ENCODE measurements around the gene KHDC3L. TPM values are rescaled to one million over a fixed set of nuclear protein-coding genes. Genes with fewer than 3 reads are reported as not detected.

The KHDC3L gene
- total RNA-seq (2013; cell fraction: nucleolus; rRNA removed) = not detected in 2 replicates
- total RNA-seq (2014; rRNA removed) (not detected in 2 replicates), total RNA-seq (2014; rRNA removed; fragmentation: Illumina TruSeq; extraction: Trizol) (not detected in 2 replicates), total RNA-seq (2021) (not detected in 2 replicates), polyA plus RNA-seq (2011; rRNA removed) (not detected in 2 replicates), polyA plus RNA-seq (2014; fragmentation: Illumina TruSeq; extraction: Trizol) (not detected in 2 replicates), polyA plus RNA-seq (2014; fragmentation: Nextera tagmentation; extraction: Ambion mirVana) (not detected), polyA plus RNA-seq (2014; rRNA removed) (not detected in 2 replicates), polyA plus RNA-seq (2016; fragmentation: Nextera tagmentation; extraction: Ambion mirVana) (not detected), polyA minus RNA-seq (2011; rRNA and poly(A)+ RNA removed) (not detected in 2 replicates), Bru-seq, nascent RNA (not detected), BruChase-seq, experiment 1, labeled RNA remaining after a 6-hour chase (not detected), BruChase-seq, experiment 2, labeled RNA remaining after a 2-hour chase (not detected)
- not detected for polyA plus RNA-seq (2011; ENCODE audit: low read depth)
- not detected in 2 replicates for polyA plus RNA-seq (2011; cell fraction: cytosol; rRNA removed)
- not detected in 2 replicates for polyA plus RNA-seq (2011; cell fraction: nucleus; rRNA removed)
- polyA plus RNA-seq (2012) = not detected in 2 replicates
- polyA minus RNA-seq (2011; cell fraction: cytosol; rRNA and poly(A)+ RNA removed) = not detected in 2 replicates
- not detected in 2 replicates for polyA minus RNA-seq (2011; cell fraction: nucleus; rRNA and poly(A)+ RNA removed)
- long read RNA-seq, experiment 1 = 0 reads
- long read RNA-seq, experiment 2 = 0 reads

DNA sequence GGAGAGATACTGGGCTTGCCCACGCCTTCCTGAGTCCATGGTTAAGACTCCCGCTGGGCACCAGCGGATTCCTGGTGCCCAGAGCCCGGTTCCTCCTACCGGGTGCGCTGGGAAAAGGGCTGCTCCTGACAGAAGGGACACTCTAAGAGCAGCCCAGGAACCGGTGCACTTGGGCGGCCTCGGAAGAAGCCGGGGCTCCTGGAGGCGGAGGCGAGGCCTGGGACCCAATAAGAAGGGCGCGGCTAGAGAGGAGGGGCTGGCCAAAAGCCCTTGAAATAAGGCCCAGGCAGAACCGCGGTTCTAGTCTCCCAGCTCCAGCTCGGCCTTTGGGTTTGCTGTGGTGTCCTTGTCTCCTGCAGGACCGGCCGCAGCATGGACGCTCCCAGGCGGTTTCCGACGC is at the start of gene KHDC3L:
TSS of gene KHDC3L (plus strand) at position 301 of the 400 bp plus-strand sequence. CDS start at position 373, 72 bp downstream.
- H3K4me1 ChIP-seq (ENCODE audit: control insufficient read depth, insufficient read depth, low read length) = no peaks in the 10 kb centered on the region
- no peak within 1 kb of the TSS for H3K4me2 ChIP-seq (ENCODE audit: control insufficient read depth, insufficient read depth)
- no peaks in the 10 kb centered on the region for H4K20me1 ChIP-seq (ENCODE audit: control insufficient read depth, insufficient read depth)
- no peak within 1 kb of the TSS for H2AFZ ChIP-seq (ENCODE audit: control insufficient read depth, low read depth, low read length)
- RAD21 ChIA-PET (ENCODE audit: unreplicated experiment) = no interaction called here
- no peaks in the 10 kb centered on the region for H3K9me3 ChIP-seq (replicated peaks; ENCODE audit: control insufficient read depth, insufficient read depth, low read length)
- no peaks in the 10 kb centered on the region for H3K36me3 ChIP-seq (ENCODE audit: control insufficient read depth in 2 of 2, insufficient read depth in 2 of 2, low read length in 1 of 2)
- no peak for FAIRE-seq
- CTCF ChIA-PET = no interaction called here
- H3K9ac ChIP-seq (ENCODE audit: control insufficient read depth, insufficient read depth, low read length) = no peak within 1 kb of the TSS
- in situ Hi-C loops (cut with MboI) (no loop called here), intact Hi-C loops (cut with micrococcal nuclease; ENCODE audit: unreplicated experiment) (no loop called here)
- no TSS peak for BruUV-seq (replicated peaks)
- DNase-seq (ENCODE audit: low read depth, low spot score) = no peak
- ATAC-seq = no peak
- H3K79me2 ChIP-seq (ENCODE audit: control insufficient read depth, insufficient read depth, low read length) = no peaks in the 10 kb centered on the region
- WGBS (ENCODE audit: insufficient coverage, insufficient replicate concordance, low lambda C conversion rate, missing lambda C conversion rate) = 72% methylated on average over 23 of the region's 23 CpGs
- SMC1A ChIA-PET (ENCODE audit: uncharacterized antibody, unreplicated experiment) = no interaction called here
- H3K27ac ChIP-seq (ENCODE audit: control insufficient read depth, insufficient read depth) = no peak within 1 kb of the TSS
- POLR2A ChIA-PET = no interaction called here
- H3K4me3 ChIP-seq = no peak within 1 kb of the TSS
- H3K27me3 ChIP-seq (replicated peaks in 1 of 2; ENCODE audit: control insufficient read depth in 2 of 2, insufficient read depth in 2 of 2, low read length in 1 of 2) = no peaks in the 10 kb centered on the region
- TF ChIP-seq, protein P1, sequence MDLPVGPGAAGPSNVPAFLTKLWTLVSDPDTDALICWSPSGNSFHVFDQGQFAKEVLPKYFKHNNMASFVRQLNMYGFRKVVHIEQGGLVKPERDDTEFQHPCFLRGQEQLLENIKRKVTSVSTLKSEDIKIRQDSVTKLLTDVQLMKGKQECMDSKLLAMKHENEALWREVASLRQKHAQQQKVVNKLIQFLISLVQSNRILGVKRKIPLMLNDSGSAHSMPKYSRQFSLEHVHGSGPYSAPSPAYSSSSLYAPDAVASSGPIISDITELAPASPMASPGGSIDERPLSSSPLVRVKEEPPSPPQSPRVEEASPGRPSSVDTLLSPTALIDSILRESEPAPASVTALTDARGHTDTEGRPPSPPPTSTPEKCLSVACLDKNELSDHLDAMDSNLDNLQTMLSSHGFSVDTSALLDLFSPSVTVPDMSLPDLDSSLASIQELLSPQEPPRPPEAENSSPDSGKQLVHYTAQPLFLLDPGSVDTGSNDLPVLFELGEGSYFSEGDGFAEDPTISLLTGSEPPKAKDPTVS (IDR thresholded peaks at IDR 0.05; ENCODE audit: low read depth, low read length) = no peak
- TF ChIP-seq ZBED1 (IDR thresholded peaks at IDR 0.05; ENCODE audit: borderline replicate concordance) = no peak
- TF ChIP-seq ZBTB40 (IDR thresholded peaks at IDR 0.05; ENCODE audit: borderline replicate concordance) = no peak
- no peak for TF ChIP-seq SIX5 (IDR thresholded peaks at IDR 0.05; ENCODE audit: low read depth, low read length, severe bottlenecking)
- no peak for TF ChIP-seq BACH1 (IDR thresholded peaks at IDR 0.05; ENCODE audit: borderline replicate concordance)
- TF ChIP-seq MEF2B (IDR thresholded peaks at IDR 0.05; ENCODE audit: partially characterized antibody, poor library complexity, severe bottlenecking) = no peak
- TF ChIP-seq USF1 (IDR thresholded peaks at IDR 0.05; ENCODE audit: borderline replicate concordance, extremely low read length, insufficient read depth, low read depth, low read length) = no peak
- TF ChIP-seq NFYB (IDR thresholded peaks at IDR 0.05; ENCODE audit: insufficient read depth, low read depth, low read length) = no peak
- no peak for TF ChIP-seq KDM1A (IDR thresholded peaks at IDR 0.05; ENCODE audit: borderline replicate concordance)
- TF ChIP-seq BMI1 (IDR thresholded peaks at IDR 0.05; ENCODE audit: borderline replicate concordance) = no peak
- no peak for TF ChIP-seq E2F8 (IDR thresholded peaks at IDR 0.05; ENCODE audit: low read depth, partially characterized antibody)
- TF ChIP-seq HDAC6 (IDR thresholded peaks at IDR 0.05; ENCODE audit: unreplicated experiment) = no peak

All from GM12878 (cell line).